IMR-90 (cell line): ENCODE data around the gene GRAP. TPM values are rescaled to one million over a fixed set of nuclear protein-coding genes. Genes with fewer than 3 reads are reported as not detected.

Experiments used
- ATAC-seq: fragments of 200-7000 bp; cut with Tn5 transposase; 2 replicates; pipeline ENCODE4 v1.9.1; 2020; ENCODE audit warnings: low read depth, mild to moderate bottlenecking, moderate library complexity
- BruUV-seq: library from RNA; stranded (reverse); fragments of 400-500 nt; replicated peaks from 2 replicates; lab custom pipeline; 2021; lab: Mats Ljungman, UMichigan
- CTCF ChIA-PET: fragments of 300-600 bp; formaldehyde crosslinking; extraction: SDS; loops from one replicate; lab custom pipeline; 2021; ENCODE audit warnings: antibody characterized with exemption; lab: Yijun Ruan, JAX
- POLR2A ChIA-PET: fragments of 300-600 bp; sonication (Branson Sonifier 250); formaldehyde crosslinking; loops from one replicate; lab custom pipeline; 2022; ENCODE audit warnings: antibody characterized with exemption; ENCODE audit not compliant: unreplicated experiment; lab: Charles Lee
- DNase-seq: peaks from one replicate; pipeline ENCODE4 v3.0.0; 2013
- H2AFZ ChIP-seq: replicated peaks from 2 replicates; pipeline ENCODE3; 2013; ENCODE audit warnings: low read length, mild to moderate bottlenecking; ENCODE audit not compliant: poor library complexity
- H2AK5ac ChIP-seq: 2 replicates; pipeline ENCODE4 v1.6.1; 2013; ENCODE audit warnings: low read depth, low read length, inconsistent platforms
- H2AK9ac ChIP-seq: replicated peaks from 2 replicates; pipeline ENCODE3; 2013; ENCODE audit warnings: mild to moderate bottlenecking, low read depth, low read length, moderate library complexity; ENCODE audit not compliant: poor library complexity
- H2BK120ac ChIP-seq: 2 replicates; pipeline ENCODE4 v1.6.1; 2013; ENCODE audit warnings: low read depth, low read length, inconsistent platforms
- H2BK15ac ChIP-seq: 3 replicates; pipeline ENCODE4 v1.6.1; 2013; ENCODE audit warnings: low read depth, low read length, inconsistent platforms
- H2BK20ac ChIP-seq: 2 replicates; pipeline ENCODE4 v1.6.1; 2013; ENCODE audit warnings: low read depth, mild to moderate bottlenecking, inconsistent platforms, low read length, moderate library complexity
- H2BK5ac ChIP-seq: 2 replicates; pipeline ENCODE4 v1.6.1; 2013; ENCODE audit warnings: mild to moderate bottlenecking, low read depth, low read length, inconsistent platforms; ENCODE audit not compliant: poor library complexity, severe bottlenecking
- H3K14ac ChIP-seq: replicated peaks from 2 replicates; pipeline ENCODE4 v1.6.1; 2013; ENCODE audit warnings: low read depth, low read length, inconsistent platforms
- H3K18ac ChIP-seq: 2 replicates; pipeline ENCODE4 v1.6.1; 2013; ENCODE audit warnings: low read depth, low read length, control low read depth
- H3K23ac ChIP-seq: 2 replicates; pipeline ENCODE4 v1.6.1; 2013; ENCODE audit warnings: low read depth, low read length, inconsistent platforms
- H3K27ac ChIP-seq: 2 replicates; pipeline ENCODE4 v1.5.1; 2013; ENCODE audit warnings: mild to moderate bottlenecking, control low read depth, low read length; ENCODE audit not compliant: insufficient read depth
- H3K27me3 ChIP-seq: 2 replicates; pipeline ENCODE4 v1.6.1; 2013; ENCODE audit warnings: low read length; ENCODE audit not compliant: control insufficient read depth, insufficient read depth
- H3K36me3 ChIP-seq: 2 replicates; pipeline ENCODE4 v1.6.1; 2013; ENCODE audit warnings: low read length, mixed read lengths; ENCODE audit not compliant: control insufficient read depth, insufficient read depth
- H3K4ac ChIP-seq: 2 replicates; pipeline ENCODE4 v1.6.1; 2013; ENCODE audit warnings: low read depth, low read length, inconsistent platforms
- H3K4me1 ChIP-seq: 2 replicates; pipeline ENCODE4 v1.6.1; 2013; ENCODE audit warnings: low read length, mixed read lengths; ENCODE audit not compliant: control insufficient read depth, insufficient read depth
- H3K4me2 ChIP-seq: 2 replicates; pipeline ENCODE4 v1.6.1; 2013; ENCODE audit warnings: low read depth, mild to moderate bottlenecking, control low read depth, low read length, moderate library complexity
- H3K4me3 ChIP-seq: 2 replicates; pipeline ENCODE4 v1.5.1; 2013; ENCODE audit warnings: low read depth, mild to moderate bottlenecking, control low read depth, low read length, moderate library complexity; ENCODE audit not compliant: insufficient read depth
- H3K56ac ChIP-seq: 2 replicates; pipeline ENCODE4 v1.6.1; 2013; ENCODE audit warnings: low read length, inconsistent platforms; ENCODE audit not compliant: insufficient read depth; ENCODE audit errors: extremely low read depth
- H3K79me1 ChIP-seq, 2 experiments: 2 replicates each; pipeline ENCODE4 v1.6.1; 2013; ENCODE audit warnings: low read length in 2 of 2, inconsistent platforms in 1 of 2, low read depth in 1 of 2
- H3K9ac ChIP-seq: 2 replicates; pipeline ENCODE4 v1.6.1; 2013; ENCODE audit warnings: low read depth, low read length, control low read depth
- H3K9me1 ChIP-seq: 2 replicates; pipeline ENCODE4 v1.6.1; 2013; ENCODE audit warnings: low read length, inconsistent platforms; ENCODE audit not compliant: insufficient read depth
- H3K9me3 ChIP-seq: 2 replicates; pipeline ENCODE4 v1.6.1; 2013; ENCODE audit warnings: low read length; ENCODE audit not compliant: control insufficient read depth, insufficient read depth
- H4K20me1 ChIP-seq: 2 replicates; pipeline ENCODE4 v1.6.1; 2013; ENCODE audit warnings: low read length, inconsistent platforms; ENCODE audit not compliant: insufficient read depth
- H4K5ac ChIP-seq: 2 replicates; pipeline ENCODE4 v1.6.1; 2013; ENCODE audit warnings: mild to moderate bottlenecking, low read depth, low read length, control low read depth
- H4K8ac ChIP-seq, 2 experiments: 2 replicates each; pipeline ENCODE4 v1.6.1; 2013; ENCODE audit warnings: low read depth in 2 of 2, low read length in 2 of 2, control low read depth in 1 of 2, inconsistent platforms in 1 of 2
- H4K91ac ChIP-seq: 2 replicates; pipeline ENCODE4 v1.6.1; 2013; ENCODE audit warnings: low read depth, low read length, inconsistent platforms; ENCODE audit not compliant: insufficient read depth
- BHLHE40 ChIP-seq: fragments of 150-350 bp; IDR thresholded peaks from 2 replicates; pipeline ENCODE4 v1.6.1; 2016; ENCODE audit warnings: mild to moderate bottlenecking, low read depth, low read length
- CEBPB ChIP-seq: IDR thresholded peaks from 2 replicates; pipeline ENCODE4 v1.6.1; 2012; ENCODE audit warnings: low read depth, low read length, improper control_type of control experiment
- CHD1 ChIP-seq: IDR thresholded peaks from 2 replicates; pipeline ENCODE4 v1.6.1; 2012; ENCODE audit warnings: low read depth, low read length, improper control_type of control experiment
- MXI1 ChIP-seq: IDR thresholded peaks from 2 replicates; pipeline ENCODE4 v1.6.1; 2012; ENCODE audit warnings: low read depth, mild to moderate bottlenecking, low read length, moderate library complexity, borderline replicate concordance
- RAD21 ChIP-seq: IDR thresholded peaks from 2 replicates; pipeline ENCODE4 v1.6.1; 2012; ENCODE audit warnings: low read length, improper control_type of control experiment
- USF2 ChIP-seq: fragments of 150-350 bp; IDR thresholded peaks from 2 replicates; pipeline ENCODE4 v1.6.1; 2017; ENCODE audit warnings: mild to moderate bottlenecking, antibody characterized with exemption, low read length, low read depth
- WGBS, 2 experiments: methylation state at CpG; one replicate each; pipeline versions ENCODE4 v1.1.5 to v1.1.7; 2013; ENCODE audit warnings: missing lambda C conversion rate in 2 of 2; ENCODE audit not compliant: insufficient read length in 1 of 2; ENCODE audit errors: extremely low coverage in 2 of 2; 5-methylcytosine and 5-hydroxymethylcytosine counted together
- dilution Hi-C: fragments of 300-500 bp; cut with HindIII; formaldehyde crosslinking; loops from one replicate; pipeline ENCODE4 v1.14.3; 2018; ENCODE audit warnings: low sequenced_read_pairs; ENCODE audit not compliant: unreplicated experiment
- in situ Hi-C: fragments of 300-500 bp; cut with MboI; formaldehyde crosslinking; loops from 3 replicates; pipeline ENCODE4 v1.14.3; 2019; ENCODE audit warnings: low sequenced_read_pairs, inconsistent platforms, mixed read lengths
- intact Hi-C: fragments of 100-400 bp; cut with micrococcal nuclease; formaldehyde crosslinking; loops from 2 replicates; pipeline ENCODE4 v1.10.0; 2022
- polyA plus RNA-seq, 3 experiments: library from polyadenylated mRNA; depleted of rRNA; stranded (reverse); fragments of >200 nt; gene quantifications; 2 replicates each; pipeline ENCODE4 v1.2.3, GENCODE V29; 2012; ENCODE audit warnings: low replicate concordance in 1 of 3
- total RNA-seq: library from RNA; depleted of rRNA; stranded (reverse); fragments of >200 nt; gene quantifications from 2 replicates; pipeline ENCODE4 v1.2.3, GENCODE V29; 2012

GRAP gene
- total and polyA plus RNA-seq, 2 of the 4 experiments (the other 2 are of a cell fraction): under 0.01 to 0.14 TPM

DNA sequence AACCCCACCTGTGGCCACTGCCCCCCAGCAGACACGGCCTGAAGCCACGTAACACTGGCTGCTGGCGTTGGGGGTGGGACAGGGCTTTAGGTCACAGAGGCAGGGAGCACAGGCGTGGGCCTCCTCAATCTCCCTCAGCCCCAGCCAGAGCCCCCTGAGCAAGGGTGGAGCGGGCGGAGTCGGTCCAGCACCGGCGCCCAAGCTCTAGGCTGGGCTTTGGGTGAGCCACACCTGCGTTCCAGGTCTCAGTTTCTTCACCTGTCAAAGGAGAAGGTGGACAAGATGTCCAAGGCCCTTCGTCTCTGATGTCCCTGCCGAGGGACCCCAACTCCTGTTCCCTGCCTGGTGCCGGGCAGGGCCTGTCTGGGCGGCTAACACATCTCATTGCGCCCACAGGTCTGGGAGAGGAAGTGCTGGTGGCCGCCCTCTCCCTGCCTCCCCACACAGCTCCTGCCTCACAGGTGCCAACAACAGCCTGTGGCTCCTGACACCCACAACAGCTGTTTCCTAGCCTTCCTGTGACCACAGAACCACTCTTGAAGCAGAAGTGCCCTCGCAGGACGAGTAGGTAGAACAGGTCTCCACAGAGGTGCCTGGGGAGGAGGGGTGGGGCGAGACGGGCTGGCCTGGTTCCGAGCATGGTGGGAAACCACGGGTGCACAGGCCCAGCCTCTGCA lies 54.2 kb downstream of the GRAP start:
- CTCF ChIA-PET: no interaction called here

More for the DNA sequence above, 54.2 kb downstream of the GRAP start:
- Histone ChIP-seq H3K9me1 (peaks cover 4% of the 10 kb centered on the region), H3K14ac (no peak overlapping the region), H2AK5ac (no peak overlapping the region), H4K8ac (no peak overlapping the region), H3K4me3 (no peak overlapping the region), H4K5ac (no peak overlapping the region), H3K56ac (no peak overlapping the region), H2AFZ (no peak overlapping the region), H3K27ac (no peak overlapping the region), H4K91ac (no peak overlapping the region), H3K79me1 (peaks cover 23 to 75% of the 10 kb centered on the region in 2 experiments; a peak in 3 of 4 replicates), H2BK20ac (no peak overlapping the region), H3K27me3 (no peaks in the 10 kb centered on the region), H2BK15ac (no peak overlapping the region), H2AK9ac (no peak overlapping the region), H3K4me2 (no peak overlapping the region), H3K9ac (no peak overlapping the region), H3K23ac (no peak overlapping the region), H3K4me1 (peaks cover 10% of the 10 kb centered on the region), H4K20me1 (peaks cover 39% of the 10 kb centered on the region), H2BK120ac (no peak overlapping the region), H3K9me3 (peaks cover 6% of the 10 kb centered on the region), H3K4ac (no peak overlapping the region), H3K18ac (no peak overlapping the region), H2BK5ac (no peak overlapping the region), H3K36me3 (peaks cover 23% of the 10 kb centered on the region)
- 100% methylated on average over 6 of the region's 22 CpGs; no CpG with 5 or more reads in 1 of the 2 experiments for WGBS, 2 experiments
- no TSS peak for BruUV-seq
- no peak for DNase-seq
- POLR2A ChIA-PET: no interaction called here
- no peak for ATAC-seq
- intact Hi-C loops: no loop called here
- in situ Hi-C loops: no loop called here
- dilution Hi-C loops: no loop called here
- no peak for TF ChIP-seq MXI1
- TF ChIP-seq USF2: no peak
- TF ChIP-seq CHD1: no peak
- TF ChIP-seq RAD21: no peak
- no peak for TF ChIP-seq CEBPB
- TF ChIP-seq BHLHE40: no peak
